Stimulated activated CD4-positive, alpha-beta T cell treated with anti-CD3 and anti-CD28 coated beads, Interleukin-12 subunit alpha, Interleukin-12 subunit beta, amount 100 ng/mL, for 48 hours (primary cell): ENCODE measurements around the gene SLC25A24.
"Not testable (repeated sequence)": the region's sequence is repeated elsewhere in the genome, so short reads cannot be mapped to it uniquely, and the experiment has no call there.

ENCODE experiments used
- DNase-seq, 3 donors: peaks; one replicate each; pipeline ENCODE4 v3.0.0-alpha.2; 2020; ENCODE audit warnings: low read depth in 2 of 3, low spot score in 1 of 3

Gene SLC25A24

GRCh38 chr1:108199201-108199691, 897 bp downstream of the SLC25A24 start:
- DNase-seq, result no peak

GRCh38 chr1:108194051-108194450, 6.1 kb downstream of the SLC25A24 start:
- DNase-seq, result no peak

- DNase-seq, result no peak
Observed at GRCh38 chr1:108193333-108193732, 6.8 kb downstream of the SLC25A24 start.

GRCh38 chr1:108192581-108192980, 7.6 kb downstream of the SLC25A24 start:
- no peak for DNase-seq

GRCh38 chr1:108190686-108191416, 9.3 kb downstream of the SLC25A24 start:
- no peak for DNase-seq

- DNase-seq, result no peak
Observed at GRCh38 chr1:108190001-108190634, 10.0 kb downstream of the SLC25A24 start.

GRCh38 chr1:108188801-108189200, 11.3 kb downstream of the SLC25A24 start:
- no peak for DNase-seq

- DNase-seq, result no peak
Observed at GRCh38 chr1:108182959-108183700, 17.0 kb downstream of the SLC25A24 start.

- no peak for DNase-seq
Observed at GRCh38 chr1:108179018-108179417, 21.1 kb downstream of the SLC25A24 start.

- DNase-seq, result not testable (repeated sequence)
Observed at GRCh38 chr1:108162409-108162808, 37.7 kb downstream of the SLC25A24 start.

GRCh38 chr1:108159951-108160350, 40.2 kb downstream of the SLC25A24 start:
- DNase-seq, result not testable (repeated sequence)

- DNase-seq, result no peak
Observed at GRCh38 chr1:108158893-108159453, 41.2 kb downstream of the SLC25A24 start.

- DNase-seq, result no peak
Observed at GRCh38 chr1:108154314-108154713, 45.8 kb downstream of the SLC25A24 start.

GRCh38 chr1:108152782-108153222, 47.3 kb downstream of the SLC25A24 start:
- DNase-seq, result no peak

- no peak for DNase-seq
Observed at GRCh38 chr1:108151548-108151947, 48.6 kb downstream of the SLC25A24 start.

- DNase-seq, result no peak
Observed at GRCh38 chr1:108149796-108150467, 50.2 kb downstream of the SLC25A24 start.

- DNase-seq, result not testable (repeated sequence)
Observed at GRCh38 chr1:108144569-108144968, 55.6 kb downstream of the SLC25A24 start.

GRCh38 chr1:108142773-108143394, 57.3 kb downstream of the SLC25A24 start:
- no peak for DNase-seq

GRCh38 chr1:108142258-108142657, 57.9 kb downstream of the SLC25A24 start:
- no peak for DNase-seq

GRCh38 chr1:108141621-108142020, 58.5 kb downstream of the SLC25A24 start:
- no peak for DNase-seq
